ENCODE results near the gene SLC30A10. TPM values are rescaled to one million over a fixed set of nuclear protein-coding genes. Genes with fewer than 3 reads are reported as not detected.
"Not testable (repeated sequence)": the region's sequence is repeated elsewhere in the genome, so short reads cannot be mapped to it uniquely, and the experiment has no call there.

SLC30A10 gene
- total RNA-seq, 2 experiments from 2014 or later = not detected

- H3K4me1 Mint-ChIP-seq (ENCODE audit: low read depth) = peaks cover 6% of the 10 kb centered on the region
- H3K36me3 Mint-ChIP-seq (ENCODE audit: low read depth) = no peaks in the 10 kb centered on the region
- ChIA-PET POLR2A (no interaction called here), CTCF (no interaction called here)
- DNase-seq = no peak
- H3K4me3 Mint-ChIP-seq = no peak overlapping the region
- H3K27ac Mint-ChIP-seq = no peak overlapping the region
- ATAC-seq = no peak
- no peaks in the 10 kb centered on the region for H3K9me3 Mint-ChIP-seq (ENCODE audit: insufficient read depth)
- H3K27me3 Mint-ChIP-seq (ENCODE audit: low read depth) = no peaks in the 10 kb centered on the region
Measured at GRCh38 chr1:219903353-219903871, 24.9 kb downstream of the SLC30A10 start.

GRCh38 chr1:219902951-219903350 is 25.4 kb downstream of the SLC30A10 start:
- peaks cover 6% of the 10 kb centered on the region for H3K4me1 Mint-ChIP-seq (ENCODE audit: low read depth)
- H3K36me3 Mint-ChIP-seq (ENCODE audit: low read depth) = no peaks in the 10 kb centered on the region
- no peak overlapping the region for H3K4me3 Mint-ChIP-seq
- ChIA-PET CTCF (no interaction called here), POLR2A (no interaction called here)
- H3K9me3 Mint-ChIP-seq (ENCODE audit: insufficient read depth) = no peaks in the 10 kb centered on the region
- ATAC-seq (no peak), DNase-seq (no peak)
- no peaks in the 10 kb centered on the region for H3K27me3 Mint-ChIP-seq (ENCODE audit: low read depth)
- H3K27ac Mint-ChIP-seq = no peak overlapping the region

GRCh38 chr1:219900882-219901281 is 27.5 kb downstream of the SLC30A10 start:
- Mint-ChIP-seq H3K27me3 (ENCODE audit: low read depth) (no peaks in the 10 kb centered on the region), H3K9me3 (ENCODE audit: insufficient read depth) (no peaks in the 10 kb centered on the region), H3K4me1 (ENCODE audit: low read depth) (no peaks in the 10 kb centered on the region), H3K36me3 (ENCODE audit: low read depth) (no peaks in the 10 kb centered on the region), H3K4me3 (no peak overlapping the region), H3K27ac (no peak overlapping the region)
- CTCF ChIA-PET = no interaction called here
- DNase-seq (no peak), ATAC-seq (no peak)
- POLR2A ChIA-PET = no interaction called here

GRCh38 chr1:219900201-219900600 is 28.2 kb downstream of the SLC30A10 start:
- POLR2A ChIA-PET = no interaction called here
- no peak for ATAC-seq
- DNase-seq = no peak
- CTCF ChIA-PET = no interaction called here
- H3K27ac Mint-ChIP-seq = no peak overlapping the region
- no peaks in the 10 kb centered on the region for H3K36me3 Mint-ChIP-seq (ENCODE audit: low read depth)
- H3K4me1 Mint-ChIP-seq (ENCODE audit: low read depth) = no peaks in the 10 kb centered on the region
- no peaks in the 10 kb centered on the region for H3K9me3 Mint-ChIP-seq (ENCODE audit: insufficient read depth)
- no peaks in the 10 kb centered on the region for H3K27me3 Mint-ChIP-seq (ENCODE audit: low read depth)
- no peak overlapping the region for H3K4me3 Mint-ChIP-seq

GRCh38 chr1:219898375-219898774 is 30.0 kb downstream of the SLC30A10 start:
- ChIA-PET POLR2A (no interaction called here), CTCF (no interaction called here)
- no peaks in the 10 kb centered on the region for H3K4me1 Mint-ChIP-seq (ENCODE audit: low read depth)
- H3K27me3 Mint-ChIP-seq (ENCODE audit: low read depth) = no peaks in the 10 kb centered on the region
- DNase-seq (no peak), ATAC-seq (no peak)
- H3K9me3 Mint-ChIP-seq (ENCODE audit: insufficient read depth) = no peaks in the 10 kb centered on the region
- no peaks in the 10 kb centered on the region for H3K36me3 Mint-ChIP-seq (ENCODE audit: low read depth)
- H3K27ac Mint-ChIP-seq = no peak overlapping the region
- no peak overlapping the region for H3K4me3 Mint-ChIP-seq

- no peak overlapping the region for H3K27ac Mint-ChIP-seq
- no peak for DNase-seq
- H3K4me3 Mint-ChIP-seq = no peak overlapping the region
- ATAC-seq = no peak
- H3K9me3 Mint-ChIP-seq (ENCODE audit: insufficient read depth) = no peaks in the 10 kb centered on the region
- POLR2A ChIA-PET = no interaction called here
- CTCF ChIA-PET = no interaction called here
- no peaks in the 10 kb centered on the region for H3K36me3 Mint-ChIP-seq (ENCODE audit: low read depth)
- no peaks in the 10 kb centered on the region for H3K4me1 Mint-ChIP-seq (ENCODE audit: low read depth)
- no peaks in the 10 kb centered on the region for H3K27me3 Mint-ChIP-seq (ENCODE audit: low read depth)
Measured at GRCh38 chr1:219897914-219898313, 30.4 kb downstream of the SLC30A10 start.

- H3K4me1 Mint-ChIP-seq (ENCODE audit: low read depth); H3K9me3 Mint-ChIP-seq (ENCODE audit: insufficient read depth); H3K27me3 Mint-ChIP-seq (ENCODE audit: low read depth); ATAC-seq; CTCF ChIA-PET; H3K36me3 Mint-ChIP-seq (ENCODE audit: low read depth); DNase-seq; H3K27ac Mint-ChIP-seq; H3K4me3 Mint-ChIP-seq; POLR2A ChIA-PET: not testable (repeated sequence)
Measured at GRCh38 chr1:219892271-219892670, 36.1 kb downstream of the SLC30A10 start.

- DNase-seq; H3K9me3 Mint-ChIP-seq (ENCODE audit: insufficient read depth); ATAC-seq; H3K27ac Mint-ChIP-seq; H3K36me3 Mint-ChIP-seq (ENCODE audit: low read depth); H3K4me3 Mint-ChIP-seq; POLR2A ChIA-PET; H3K27me3 Mint-ChIP-seq (ENCODE audit: low read depth); CTCF ChIA-PET; H3K4me1 Mint-ChIP-seq (ENCODE audit: low read depth): not testable (repeated sequence)
Measured at GRCh38 chr1:219891846-219892245, 36.5 kb downstream of the SLC30A10 start.

- H3K27me3 Mint-ChIP-seq (ENCODE audit: low read depth); H3K4me3 Mint-ChIP-seq; H3K4me1 Mint-ChIP-seq (ENCODE audit: low read depth); ATAC-seq; H3K36me3 Mint-ChIP-seq (ENCODE audit: low read depth); CTCF ChIA-PET; DNase-seq; H3K27ac Mint-ChIP-seq; H3K9me3 Mint-ChIP-seq (ENCODE audit: insufficient read depth); POLR2A ChIA-PET: not testable (repeated sequence)
Measured at GRCh38 chr1:219888667-219889066, 39.7 kb downstream of the SLC30A10 start.

- H3K4me1 Mint-ChIP-seq (ENCODE audit: low read depth) = no peaks in the 10 kb centered on the region
Measured at GRCh38 chr1:219885680-219886079, 42.7 kb downstream of the SLC30A10 start.

GRCh38 chr1:219883400-219884332 is 44.7 kb downstream of the SLC30A10 start:
- ATAC-seq (no peak), DNase-seq (no peak)
- H3K27ac Mint-ChIP-seq = no peak overlapping the region
- peaks cover 4% of the 10 kb centered on the region for H3K27me3 Mint-ChIP-seq (ENCODE audit: low read depth)
- no peak overlapping the region for H3K4me3 Mint-ChIP-seq
- POLR2A ChIA-PET = no interaction called here
- CTCF ChIA-PET = no interaction called here
- H3K4me1 Mint-ChIP-seq (ENCODE audit: low read depth) = no peaks in the 10 kb centered on the region
- H3K36me3 Mint-ChIP-seq (ENCODE audit: low read depth) = no peaks in the 10 kb centered on the region
- H3K9me3 Mint-ChIP-seq (ENCODE audit: insufficient read depth) = no peaks in the 10 kb centered on the region

More at GRCh38 chr1:219885680-219886079, 42.7 kb downstream of the SLC30A10 start:
- Mint-ChIP-seq H3K36me3 (ENCODE audit: low read depth) (no peaks in the 10 kb centered on the region), H3K27me3 (ENCODE audit: low read depth) (peaks cover 4% of the 10 kb centered on the region), H3K9me3 (ENCODE audit: insufficient read depth) (no peaks in the 10 kb centered on the region), H3K4me3 (no peak overlapping the region), H3K27ac (no peak overlapping the region)
- ATAC-seq = no peak
- POLR2A ChIA-PET = no interaction called here
- no peak for DNase-seq
- CTCF ChIA-PET = no interaction called here

GRCh38 chr1:219882755-219883154 is 45.6 kb downstream of the SLC30A10 start:
- Mint-ChIP-seq H3K27me3 (ENCODE audit: low read depth) (peaks cover 4% of the 10 kb centered on the region), H3K36me3 (ENCODE audit: low read depth) (no peaks in the 10 kb centered on the region), H3K4me3 (no peak overlapping the region), H3K27ac (no peak overlapping the region), H3K4me1 (ENCODE audit: low read depth) (no peaks in the 10 kb centered on the region), H3K9me3 (ENCODE audit: insufficient read depth) (no peaks in the 10 kb centered on the region)
- CTCF ChIA-PET = no interaction called here
- no peak for DNase-seq
- POLR2A ChIA-PET = no interaction called here
- no peak for ATAC-seq

- H3K27me3 Mint-ChIP-seq (ENCODE audit: low read depth) = peaks cover 4% of the 10 kb centered on the region
- no peaks in the 10 kb centered on the region for H3K36me3 Mint-ChIP-seq (ENCODE audit: low read depth)
- no peaks in the 10 kb centered on the region for H3K9me3 Mint-ChIP-seq (ENCODE audit: insufficient read depth)
- H3K27ac Mint-ChIP-seq = no peak overlapping the region
- H3K4me3 Mint-ChIP-seq = no peak overlapping the region
- ATAC-seq (no peak), DNase-seq (no peak)
- POLR2A ChIA-PET = no interaction called here
- CTCF ChIA-PET = no interaction called here
- H3K4me1 Mint-ChIP-seq (ENCODE audit: low read depth) = no peaks in the 10 kb centered on the region
Measured at GRCh38 chr1:219882096-219882495, 46.3 kb downstream of the SLC30A10 start.
